ENCODE measurements around the gene WDFY4.

The WDFY4 gene

GRCh38 chr10:48845512-48845911 lies 160.8 kb downstream of the WDFY4 start:
- no peak for TF ChIP-seq CTCF (conservative IDR thresholded peaks at IDR 0.05; ENCODE audit: low read depth, low read length)
- no peak for DNase-seq (ENCODE audit: low read depth)
- H3K4me3 ChIP-seq (ENCODE audit: low read depth, low read length) = no peak overlapping the region

GRCh38 chr10:48847691-48848090 lies 163.0 kb downstream of the WDFY4 start:
- TF ChIP-seq CTCF (conservative IDR thresholded peaks at IDR 0.05; ENCODE audit: low read depth, low read length) = no peak
- H3K4me3 ChIP-seq (ENCODE audit: low read depth, low read length) = no peak overlapping the region
- no peak for DNase-seq (ENCODE audit: low read depth)

- no peak overlapping the region for H3K4me3 ChIP-seq (ENCODE audit: low read depth, low read length)
- TF ChIP-seq CTCF (conservative IDR thresholded peaks at IDR 0.05; ENCODE audit: low read depth, low read length) = no peak
- DNase-seq (ENCODE audit: low read depth) = no peak
These were observed 172.2 kb downstream of the WDFY4 start for GRCh38 chr10:48856855-48857254.

DNA sequence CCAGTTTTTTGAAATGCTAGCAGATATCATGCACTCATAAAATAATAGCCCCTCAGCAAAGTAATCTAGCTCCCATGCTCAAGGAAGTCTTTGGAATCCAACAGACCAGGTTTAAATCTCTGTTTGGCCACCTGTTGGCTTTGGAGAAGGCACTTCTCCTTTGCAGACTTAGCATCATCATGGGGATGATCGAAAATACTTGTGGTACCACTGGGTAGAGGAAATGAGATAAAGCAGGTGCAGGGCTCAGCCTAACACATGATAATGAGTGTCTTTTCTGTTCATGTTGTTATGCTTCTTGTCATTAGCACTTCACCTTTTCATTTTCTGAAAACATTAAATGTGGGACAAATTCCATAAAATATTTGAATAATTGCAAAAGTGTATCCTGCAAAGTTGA lies 187.6 kb downstream of the WDFY4 start:
- TF ChIP-seq CTCF (conservative IDR thresholded peaks at IDR 0.05; ENCODE audit: low read depth, low read length) = no peak
- no peak for DNase-seq (ENCODE audit: low read depth)
- H3K4me3 ChIP-seq (ENCODE audit: low read depth, low read length) = no peak overlapping the region

DNA sequence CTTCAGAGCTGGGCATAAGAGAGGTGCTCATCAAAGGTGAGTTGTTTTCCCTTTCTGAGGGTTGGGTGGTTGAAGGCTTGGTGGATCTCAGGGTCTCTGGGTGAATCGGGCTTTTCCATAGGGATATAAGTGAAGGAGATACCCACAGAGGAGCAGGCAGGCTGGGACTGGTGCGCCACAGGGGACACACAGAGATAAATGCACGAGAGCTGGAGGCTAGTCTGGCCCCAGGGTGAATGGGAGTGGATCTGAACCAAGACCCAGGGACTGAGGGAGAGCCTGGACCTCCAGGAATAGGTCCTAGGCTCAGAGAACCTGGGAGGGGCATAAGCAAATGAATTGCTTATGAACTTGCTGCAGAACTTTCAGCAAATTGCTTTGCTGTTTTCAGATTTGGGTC lies 193.4 kb downstream of the WDFY4 start:
- H3K4me3 ChIP-seq (ENCODE audit: low read depth, low read length) = no peak overlapping the region
- no peak for TF ChIP-seq CTCF (conservative IDR thresholded peaks at IDR 0.05; ENCODE audit: low read depth, low read length)
- DNase-seq (ENCODE audit: low read depth) = no peak

DNA sequence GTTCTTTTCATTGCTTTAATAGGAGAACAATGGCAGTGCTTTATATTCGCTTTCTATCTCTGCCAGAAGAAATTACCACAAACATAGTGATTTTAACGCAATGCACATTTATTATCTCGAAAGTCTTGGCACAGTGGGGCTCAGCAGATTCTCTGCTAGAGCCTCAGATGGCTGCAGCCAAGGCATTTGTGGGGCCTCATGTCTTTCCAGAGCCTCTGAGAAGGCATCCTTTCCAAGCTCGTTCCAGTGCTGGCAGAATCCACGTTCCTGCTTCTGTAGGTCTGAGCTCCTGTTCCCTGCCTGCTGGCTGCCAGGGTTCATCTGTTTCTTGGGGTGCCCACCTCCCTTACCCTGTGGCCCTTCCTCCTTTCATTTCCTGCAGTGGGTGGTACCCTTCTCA lies 194.8 kb downstream of the WDFY4 start:
- H3K4me3 ChIP-seq (ENCODE audit: low read depth, low read length) = no peak overlapping the region
- TF ChIP-seq CTCF (conservative IDR thresholded peaks at IDR 0.05; ENCODE audit: low read depth, low read length) = no peak
- no peak for DNase-seq (ENCODE audit: low read depth)

- H3K4me3 ChIP-seq (ENCODE audit: low read depth, low read length) = no peak overlapping the region
- DNase-seq (ENCODE audit: low read depth) = no peak
- TF ChIP-seq CTCF (conservative IDR thresholded peaks at IDR 0.05; ENCODE audit: low read depth, low read length) = no peak
These were observed 195.5 kb downstream of the WDFY4 start for GRCh38 chr10:48880016-48880705.

All from choroid plexus epithelial cell (primary cell).